H9 (cell line): ENCODE results near the gene DLL3. TPM values are rescaled to one million over a fixed set of nuclear protein-coding genes. Genes with fewer than 3 reads are reported as not detected.

ENCODE experiments used
- DNase-seq: peaks from one replicate; pipeline ENCODE4 v3.0.0-alpha.2; 2017
- H2AFZ ChIP-seq: one replicate; pipeline ENCODE4 v1.6.1; 2013; ENCODE audit warnings: mild to moderate bottlenecking, low read length, control low read depth, moderate library complexity
- H2AK5ac ChIP-seq: 2 replicates; pipeline ENCODE4 v1.6.1; 2013; ENCODE audit warnings: low read length, control low read depth, mixed read lengths; ENCODE audit not compliant: insufficient read length
- H2BK120ac ChIP-seq: one replicate; pipeline ENCODE4 v1.6.1; 2013; ENCODE audit warnings: low read depth, mild to moderate bottlenecking, low read length, control low read depth, inconsistent platforms; ENCODE audit not compliant: poor library complexity, severe bottlenecking
- H2BK12ac ChIP-seq: 2 replicates; pipeline ENCODE4 v1.6.1; 2013; ENCODE audit warnings: low read length, control low read depth, mixed read lengths, low read depth; ENCODE audit not compliant: insufficient read length
- H2BK15ac ChIP-seq: 2 replicates; pipeline ENCODE4 v1.6.1; 2013; ENCODE audit warnings: low read depth, low read length, control low read depth
- H2BK20ac ChIP-seq: one replicate; pipeline ENCODE4 v1.6.1; 2013; ENCODE audit warnings: low read depth, mild to moderate bottlenecking, low read length, control low read depth, inconsistent platforms; ENCODE audit not compliant: poor library complexity, severe bottlenecking
- H2BK5ac ChIP-seq: 2 replicates; pipeline ENCODE4 v1.6.1; 2013; ENCODE audit warnings: low read length, control low read depth, mixed read lengths; ENCODE audit not compliant: insufficient read length
- H3K14ac ChIP-seq: 2 replicates; pipeline ENCODE4 v1.6.1; 2013; ENCODE audit warnings: low read length, control low read depth; ENCODE audit not compliant: insufficient read depth
- H3K18ac ChIP-seq: 2 replicates; pipeline ENCODE4 v1.6.1; 2013; ENCODE audit warnings: low read depth, mild to moderate bottlenecking, mixed read lengths, low read length, control low read depth; ENCODE audit not compliant: insufficient read length
- H3K23ac ChIP-seq: 2 replicates; pipeline ENCODE4 v1.6.1; 2013; ENCODE audit warnings: low read length, control low read depth, mixed read lengths, low read depth; ENCODE audit not compliant: insufficient read length
- H3K23me2 ChIP-seq: 2 replicates; pipeline ENCODE4 v1.6.1; 2013; ENCODE audit warnings: low read depth, mild to moderate bottlenecking, mixed read lengths, low read length, control low read depth; ENCODE audit not compliant: insufficient read length, poor library complexity, severe bottlenecking
- H3K27ac ChIP-seq: 2 replicates; pipeline ENCODE4 v1.5.1; 2013; ENCODE audit warnings: low read length, control low read depth, mixed read lengths, low read depth; ENCODE audit not compliant: insufficient read length
- H3K27me3 ChIP-seq: 2 replicates; pipeline ENCODE4 v1.6.1; 2013; ENCODE audit warnings: low read length, control low read depth, inconsistent platforms; ENCODE audit not compliant: insufficient read depth
- H3K4ac ChIP-seq: 2 replicates; pipeline ENCODE4 v1.6.1; 2013; ENCODE audit warnings: low read depth, mild to moderate bottlenecking, control low read depth, inconsistent platforms, low read length, moderate library complexity
- H3K4me1 ChIP-seq: 2 replicates; pipeline ENCODE4 v1.6.1; 2013; ENCODE audit warnings: low read length, control low read depth, inconsistent platforms; ENCODE audit not compliant: insufficient read depth
- H3K4me2 ChIP-seq: 2 replicates; pipeline ENCODE4 v1.6.1; 2013; ENCODE audit warnings: low read length, control low read depth, mixed read lengths; ENCODE audit not compliant: insufficient read length, insufficient read depth
- H3K56ac ChIP-seq: 2 replicates; pipeline ENCODE4 v1.6.1; 2013; ENCODE audit warnings: low read depth, mild to moderate bottlenecking, mixed read lengths, low read length, control low read depth; ENCODE audit not compliant: insufficient read length
- H3K79me1 ChIP-seq: 2 replicates; pipeline ENCODE4 v1.6.1; 2013; ENCODE audit warnings: low read depth, mild to moderate bottlenecking, moderate library complexity, low read length, control low read depth, inconsistent platforms; ENCODE audit not compliant: insufficient read depth, poor library complexity, severe bottlenecking
- H3K79me2 ChIP-seq: 2 replicates; pipeline ENCODE4 v1.6.1; 2013; ENCODE audit warnings: low read length, control low read depth, inconsistent platforms; ENCODE audit not compliant: insufficient read depth
- H3K9ac ChIP-seq: 2 replicates; pipeline ENCODE4 v1.6.1; 2013; ENCODE audit warnings: low read length, control low read depth, mixed read lengths; ENCODE audit not compliant: insufficient read length; ENCODE audit errors: extremely low read depth
- H3K9me3 ChIP-seq: one replicate; pipeline ENCODE4 v1.6.1; 2013; ENCODE audit warnings: low read depth, low read length, inconsistent platforms; ENCODE audit not compliant: control insufficient read depth
- H3T11ph ChIP-seq: one replicate; pipeline ENCODE4 v1.6.1; 2013; ENCODE audit warnings: mild to moderate bottlenecking, low read length, control low read depth, inconsistent platforms
- H4K20me1 ChIP-seq: one replicate; pipeline ENCODE4 v1.6.1; 2013; ENCODE audit not compliant: control insufficient read depth, insufficient read length, insufficient read depth
- H4K5ac ChIP-seq: 2 replicates; pipeline ENCODE4 v1.6.1; 2013; ENCODE audit warnings: low read depth, mild to moderate bottlenecking, mixed read lengths, low read length, control low read depth; ENCODE audit not compliant: insufficient read length
- H4K8ac ChIP-seq: replicated peaks from 2 replicates; pipeline ENCODE4 v1.6.1; 2013; ENCODE audit warnings: low read length, control low read depth, mixed read lengths, low read depth; ENCODE audit not compliant: insufficient read length
- H4K91ac ChIP-seq: 2 replicates; pipeline ENCODE4 v1.6.1; 2013; ENCODE audit warnings: low read depth, mild to moderate bottlenecking, moderate library complexity, mixed read lengths, low read length, control low read depth; ENCODE audit not compliant: insufficient read length
- H3K27ac Mint-ChIP-seq, 3 experiments: 2 replicates in 2 of 3; 3 replicates in 1 of 3; pipeline ENCODE4 v1.8.0; 2020 to 2021; ENCODE audit warnings: mixed read lengths in 3 of 3, mild to moderate bottlenecking in 1 of 3, moderate library complexity in 1 of 3
- H3K27me3 Mint-ChIP-seq: 2 replicates; pipeline ENCODE4 v1.8.0; 2021; ENCODE audit warnings: low read depth, mild to moderate bottlenecking, moderate library complexity, mixed read lengths
- H3K36me3 Mint-ChIP-seq, 3 experiments: 2 replicates in 2 of 3; 3 replicates in 1 of 3; pipeline ENCODE4 v1.8.0; 2020 to 2021; ENCODE audit warnings: low read depth in 3 of 3, mixed read lengths in 3 of 3; ENCODE audit not compliant: insufficient read depth in 1 of 3
- H3K4me1 Mint-ChIP-seq, 2 experiments: 2 replicates each; pipeline ENCODE4 v1.8.0; 2020; ENCODE audit warnings: mixed read lengths in 2 of 2
- H3K4me3 Mint-ChIP-seq, 2 experiments: 2 replicates in 1 of 2; 3 replicates in 1 of 2; pipeline ENCODE4 v1.8.0; 2020 to 2021; ENCODE audit warnings: mild to moderate bottlenecking in 2 of 2, mixed read lengths in 2 of 2, moderate library complexity in 1 of 2
- H3K9me3 Mint-ChIP-seq, 2 experiments: 2 replicates in 1 of 2; 3 replicates in 1 of 2; pipeline ENCODE4 v1.8.0; 2020; ENCODE audit warnings: mild to moderate bottlenecking in 2 of 2, mixed read lengths in 2 of 2, moderate library complexity in 1 of 2
- CTCF ChIP-seq: fragments of 200-600 bp; sonication (generic); conservative IDR thresholded peaks from 3 replicates; pipeline ENCODE4 v1.8.0; 2021; ENCODE audit warnings: antibody characterized with exemption, mild to moderate bottlenecking
- WGBS: extraction: QIAGEN DNeasy Blood & Tissue Kit; methylation state at CpG from one replicate; pipeline ENCODE4 v1.1.7; 2013; ENCODE audit warnings: missing lambda C conversion rate, low lambda C conversion rate, mixed read lengths; ENCODE audit not compliant: insufficient read length; ENCODE audit errors: extremely low coverage; 5-methylcytosine and 5-hydroxymethylcytosine counted together
- total RNA-seq: library from RNA; stranded (reverse); gene quantifications from 2 replicates; pipeline ENCODE4 v1.2.1, GENCODE V29; 2021

Gene DLL3
- total RNA-seq, 1 experiment from 2014 or later: 2.5 TPM

- Histone ChIP-seq H2BK20ac (no peak overlapping the region), H3K4ac (no peak overlapping the region), H3K23ac (no peak overlapping the region), H3K23me2 (no peaks in the 10 kb centered on the region), H3K9ac (no peak overlapping the region), H4K91ac (no peak overlapping the region), H2AFZ (no peak overlapping the region), H3K18ac (no peak overlapping the region), H2BK15ac (no peak overlapping the region), H4K20me1 (peaks cover 3% of the 10 kb centered on the region), H2BK5ac (no peak overlapping the region), H4K5ac (no peak overlapping the region), H2BK12ac (no peak overlapping the region), H3K79me1 (no peaks in the 10 kb centered on the region), H3K4me2 (no peak overlapping the region), H2BK120ac (no peak overlapping the region), H3K56ac (no peak overlapping the region), H4K8ac (no peak overlapping the region), H3T11ph (no peak overlapping the region), H3K14ac (no peak overlapping the region), H3K9me3 (no peaks in the 10 kb centered on the region), H3K27me3 (no peaks in the 10 kb centered on the region), H3K4me1 (no peaks in the 10 kb centered on the region), H2AK5ac (no peak overlapping the region), H3K79me2 (no peaks in the 10 kb centered on the region), H3K27ac (no peak overlapping the region)
- Mint-ChIP-seq H3K27ac (no peak overlapping the region), H3K4me1 (peaks cover 0 to 5% of the 10 kb centered on the region in 2 experiments; a peak in 1 of 4 replicates), H3K9me3 (no peaks in the 10 kb centered on the region; a peak in 1 of 5 replicates), H3K36me3 (peaks cover 51 to 84% (median 78%) of the 10 kb centered on the region in 3 experiments), H3K4me3 (no peak overlapping the region), H3K27me3 (no peaks in the 10 kb centered on the region; the same call in 1 of the 2 replicates)
- no CpG with 5 or more reads among the region's 7 CpGs for WGBS
- no peak for TF ChIP-seq CTCF
- DNase-seq: no peak
Observed at GRCh38 chr19:39470724-39471339, 27.9 kb upstream of the DLL3 start.
